GDM1 (cell line): Measurements from ENCODE around the gene ZZZ3.
"Not testable (repeated sequence)": the region's sequence is repeated elsewhere in the genome, so short reads cannot be mapped to it uniquely, and the experiment has no call there.

Experiments used
- DNase-seq: peaks from one replicate; lab custom pipeline; 2025; lab: John Stamatoyannopoulos, UW

Gene ZZZ3

DNA sequence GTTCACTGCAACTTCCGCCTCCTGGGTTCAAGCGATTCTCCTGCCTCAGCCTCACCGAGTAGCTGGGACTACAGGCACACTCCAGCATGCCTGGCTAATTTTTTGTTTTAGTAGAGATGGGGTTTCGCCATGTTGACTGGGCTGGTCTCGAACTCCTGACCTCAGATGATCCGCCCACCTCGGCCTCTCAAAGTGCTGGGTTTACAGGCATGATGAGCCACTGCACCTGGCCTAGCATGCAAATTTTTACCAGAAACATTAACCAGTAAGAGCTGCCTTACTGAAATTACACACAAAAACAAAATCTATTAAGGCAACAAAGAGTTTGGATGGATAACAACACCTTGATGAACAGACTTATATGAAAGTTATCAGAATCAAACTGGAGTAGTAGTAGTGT is 12.1 kb downstream of the ZZZ3 start:
- no peak for DNase-seq

DNA sequence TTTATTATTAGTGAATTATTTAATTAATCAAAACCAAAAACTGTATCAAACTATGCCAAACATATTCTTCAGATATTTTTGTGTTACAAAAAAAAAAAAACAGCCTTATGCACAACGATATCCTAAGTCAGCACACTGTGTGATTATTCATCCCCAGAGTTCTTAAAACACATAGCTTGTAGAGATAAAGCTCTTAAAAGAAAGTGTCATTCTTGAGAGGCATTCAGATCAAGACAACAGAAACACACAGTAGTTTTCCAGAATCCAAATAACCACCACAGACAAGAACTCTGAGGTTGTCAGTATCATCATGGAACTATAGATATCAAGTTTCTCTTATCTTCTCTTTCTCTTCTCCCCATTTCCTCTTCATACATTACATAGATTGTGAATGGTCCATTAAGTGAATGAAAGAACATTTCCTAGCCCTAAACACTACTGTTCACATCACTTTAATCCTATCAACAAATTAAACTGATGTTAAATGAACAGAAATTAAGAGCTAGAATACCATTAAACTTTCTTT is 13.5 kb downstream of the ZZZ3 start:
- DNase-seq: no peak

DNA sequence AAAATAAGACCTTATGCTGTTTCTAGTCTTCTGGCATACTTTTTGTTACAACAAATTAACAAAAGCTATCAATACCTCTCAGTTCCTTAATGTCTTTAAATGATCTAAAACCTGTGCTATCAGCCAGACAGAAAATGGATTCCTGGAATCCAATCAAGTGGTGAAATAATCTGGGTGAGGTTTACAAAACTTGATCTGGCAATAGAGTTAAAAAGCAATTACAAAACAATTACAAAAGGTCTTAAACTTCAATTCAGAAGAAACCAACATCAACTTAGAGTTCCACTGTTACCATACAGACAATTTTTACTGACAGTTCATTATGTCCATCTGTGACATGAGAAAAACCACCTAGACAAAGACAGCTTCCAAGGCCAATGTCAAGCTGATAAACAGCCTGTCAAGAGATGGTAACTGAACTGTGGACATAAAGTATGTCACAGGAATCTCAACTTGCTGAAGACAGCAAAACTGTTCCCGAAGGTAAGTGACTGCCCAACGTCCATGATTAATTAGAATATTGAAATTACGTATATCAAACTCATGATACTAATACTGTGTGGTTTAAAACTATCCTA is 17.4 kb downstream of the ZZZ3 start:
- no peak for DNase-seq

DNA sequence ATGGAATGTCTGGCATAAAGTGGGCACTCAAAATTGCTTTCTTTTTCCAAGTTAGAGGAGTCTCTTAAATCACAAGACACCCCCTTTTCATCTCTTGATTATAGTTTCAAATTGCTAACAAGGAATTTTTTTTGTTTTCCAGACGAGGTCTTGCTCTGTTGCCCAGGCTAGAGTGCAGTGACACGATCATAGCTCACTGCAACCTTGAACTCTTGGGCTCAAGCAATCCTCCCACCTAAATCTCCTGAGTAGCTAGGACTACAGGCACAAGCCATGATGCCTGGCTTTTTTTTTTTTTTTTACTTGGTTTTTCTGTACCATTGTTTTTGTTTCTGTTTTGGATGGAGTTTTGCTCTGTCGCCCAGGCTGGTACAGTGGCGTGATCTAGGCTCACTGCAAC is 20.8 kb downstream of the ZZZ3 start:
- no peak for DNase-seq

DNA sequence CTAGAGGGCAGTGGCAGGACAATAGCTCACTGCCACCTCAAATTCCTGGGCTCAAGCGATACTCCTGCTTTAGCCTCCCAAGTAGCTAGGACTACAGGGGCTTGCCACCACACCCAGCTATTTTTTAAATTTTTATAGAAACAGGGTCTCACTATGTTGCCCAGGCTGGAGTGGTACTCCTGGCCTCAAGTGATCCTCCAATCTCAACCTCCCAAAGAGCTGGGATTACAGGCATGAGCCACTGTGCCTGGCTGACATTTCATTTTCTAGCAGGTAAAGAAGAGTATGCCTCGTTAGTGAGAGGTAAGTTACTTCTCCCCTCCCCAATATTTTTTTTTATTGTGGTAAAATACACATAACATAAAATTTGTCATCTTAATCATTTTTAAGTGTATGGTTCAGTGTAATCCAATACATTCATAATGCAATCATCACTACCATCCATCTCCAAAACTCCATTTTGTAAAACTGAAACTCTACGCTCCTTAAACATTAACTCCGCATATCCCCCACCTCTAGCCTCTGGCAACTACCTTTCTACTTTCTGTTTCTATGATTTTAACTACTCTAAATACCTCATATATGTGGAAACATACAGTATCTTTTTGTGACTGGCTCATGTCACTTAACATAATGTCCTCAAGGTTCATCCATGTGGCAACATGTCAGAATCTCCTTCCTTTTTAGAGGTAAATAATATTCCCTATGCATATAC is 22.4 kb downstream of the ZZZ3 start:
- no peak for DNase-seq

DNA sequence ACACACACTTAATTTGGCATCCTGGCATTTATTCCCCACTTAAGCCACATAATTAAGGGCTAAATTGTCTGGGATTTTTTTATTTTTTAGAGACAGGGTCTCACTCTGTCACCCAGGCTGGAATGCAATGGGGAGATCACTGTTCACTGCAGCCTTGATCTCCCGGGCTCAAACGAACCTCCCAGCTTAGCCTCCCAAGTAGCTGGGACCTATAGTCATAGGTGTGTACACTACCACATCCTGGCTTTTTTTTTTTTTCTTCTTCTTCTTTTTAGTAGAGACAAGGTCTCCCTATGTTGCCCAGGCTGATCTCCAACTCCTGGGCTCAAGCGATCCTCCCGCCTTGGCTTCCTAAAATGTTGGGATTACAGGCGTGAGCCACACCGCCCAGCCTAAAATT is 24.2 kb downstream of the ZZZ3 start:
- no peak for DNase-seq

DNA sequence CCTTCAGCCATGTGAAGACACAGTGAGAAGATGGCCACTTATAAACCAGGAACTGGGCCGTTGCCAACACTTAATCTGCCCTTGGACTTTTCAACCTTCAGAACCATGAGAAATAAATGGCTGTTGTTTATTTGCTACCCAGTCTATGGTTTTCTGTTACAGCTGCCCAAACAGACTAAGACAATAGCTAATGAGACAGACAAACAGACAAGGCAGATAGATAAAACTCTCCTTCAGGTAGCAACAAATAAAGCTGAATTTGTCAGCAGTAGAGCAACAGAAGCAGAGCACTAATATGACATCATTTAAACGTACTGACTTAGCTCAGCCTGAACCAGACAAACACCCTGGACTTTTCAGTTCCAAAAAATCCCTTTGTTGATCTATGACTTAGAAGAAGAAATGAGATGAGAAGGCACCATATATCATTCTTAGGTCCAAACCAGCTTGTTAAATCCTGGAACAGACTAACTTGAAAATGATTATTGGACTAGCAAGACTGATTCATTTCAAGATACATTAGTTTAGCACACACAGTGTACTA is 27.0 kb downstream of the ZZZ3 start:
- no peak for DNase-seq

DNA sequence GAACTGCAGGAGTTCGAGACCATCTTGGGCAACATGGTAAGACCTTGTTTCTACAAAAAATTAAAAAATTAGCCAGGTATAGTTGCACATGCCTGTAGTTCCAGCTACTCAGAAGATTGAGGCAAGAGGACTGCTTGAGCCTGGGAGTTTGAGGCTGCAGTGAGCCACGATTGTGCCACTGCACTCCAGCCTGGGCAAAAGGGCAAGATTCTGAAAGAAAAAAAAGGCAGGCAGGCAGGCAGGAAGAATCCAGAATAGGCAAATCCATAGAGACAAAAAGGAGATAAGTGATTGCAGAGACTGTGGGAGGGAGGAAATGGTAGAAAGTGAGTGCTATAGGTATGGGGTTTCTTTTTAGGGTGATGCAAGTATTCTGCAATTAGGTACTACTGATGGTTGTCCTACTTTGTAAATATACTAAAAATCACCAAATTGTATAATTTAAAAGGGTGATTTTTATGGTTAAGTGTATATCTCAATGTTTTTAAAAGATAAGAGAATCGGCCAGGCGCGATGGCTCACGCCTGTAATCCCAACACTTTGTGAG is 29.4 kb downstream of the ZZZ3 start:
- DNase-seq: no peak

DNA sequence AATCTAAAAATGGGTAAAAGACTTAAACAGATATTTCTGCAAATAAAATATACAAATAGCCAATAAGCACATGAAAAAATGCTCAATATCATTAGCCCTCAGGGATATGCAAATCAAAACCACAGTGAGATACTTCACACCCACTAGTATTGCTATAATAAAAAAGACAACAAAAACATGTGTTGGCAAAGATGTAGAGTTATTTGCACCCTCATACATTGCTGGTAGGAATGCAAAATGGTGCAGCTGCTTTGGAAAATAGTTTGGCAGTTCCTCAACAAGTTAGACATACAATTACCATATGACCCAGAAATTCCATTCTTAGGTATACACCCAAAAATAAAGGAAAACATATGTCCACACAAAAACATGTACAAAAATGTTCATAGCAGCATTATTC is 30.2 kb downstream of the ZZZ3 start:
- DNase-seq: no peak

DNA sequence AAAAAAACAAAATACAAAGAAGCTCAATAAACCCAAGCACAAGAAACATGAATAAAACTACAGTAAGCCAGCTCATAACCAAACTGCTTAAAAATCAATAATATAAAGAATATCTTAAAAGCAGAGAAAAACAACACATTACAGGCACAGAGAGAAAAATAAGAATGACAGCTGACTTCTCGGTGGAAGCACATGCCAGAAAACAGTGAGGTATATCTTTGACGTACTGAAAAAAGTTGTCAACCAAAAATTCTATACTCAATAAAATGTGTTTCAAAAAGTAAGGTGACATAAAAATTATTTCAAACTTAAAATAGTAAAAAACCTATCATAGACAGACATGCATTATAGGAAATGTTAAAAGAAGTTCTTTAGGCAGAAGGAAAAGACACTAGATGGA is 33.3 kb downstream of the ZZZ3 start:
- DNase-seq: no peak

DNA sequence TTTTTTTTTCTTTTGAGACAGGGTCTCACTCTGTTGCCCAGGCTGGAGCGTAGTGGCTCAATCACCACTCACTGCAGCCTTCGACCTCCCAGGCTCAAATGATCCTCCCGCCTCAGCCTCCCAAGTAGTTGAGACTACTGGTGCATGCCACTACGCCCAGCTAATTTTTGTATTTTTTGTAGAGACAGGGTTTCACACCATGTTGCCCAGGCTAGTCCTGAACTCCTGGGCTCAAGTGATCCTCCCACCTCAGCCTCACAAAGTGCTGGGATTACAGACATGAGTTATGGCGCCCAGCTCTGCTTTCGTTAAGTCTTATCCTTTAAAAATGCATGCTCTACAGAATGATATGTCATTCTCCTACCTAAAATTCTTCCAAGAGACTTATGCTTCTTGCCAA is 36.2 kb downstream of the ZZZ3 start:
- not testable (repeated sequence) for DNase-seq

DNA sequence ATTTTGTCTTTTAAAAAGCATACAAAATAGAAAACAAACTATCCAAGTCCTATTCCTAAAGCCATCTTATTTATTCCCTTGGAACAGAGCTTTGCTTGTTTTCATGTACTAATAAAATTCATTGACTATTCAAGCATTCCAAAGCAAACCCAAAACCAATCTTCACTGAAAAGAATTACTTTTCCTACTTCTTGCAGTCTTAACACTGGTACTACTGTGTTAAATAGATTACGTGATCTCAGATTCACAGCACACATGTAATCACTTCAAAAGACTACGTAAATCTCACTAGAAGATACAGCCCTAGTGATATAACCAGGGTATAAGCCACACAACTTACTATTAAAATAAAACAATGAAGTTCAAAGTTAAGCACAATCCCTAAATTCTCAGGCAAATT is 39.0 kb downstream of the ZZZ3 start:
- no peak for DNase-seq

DNA sequence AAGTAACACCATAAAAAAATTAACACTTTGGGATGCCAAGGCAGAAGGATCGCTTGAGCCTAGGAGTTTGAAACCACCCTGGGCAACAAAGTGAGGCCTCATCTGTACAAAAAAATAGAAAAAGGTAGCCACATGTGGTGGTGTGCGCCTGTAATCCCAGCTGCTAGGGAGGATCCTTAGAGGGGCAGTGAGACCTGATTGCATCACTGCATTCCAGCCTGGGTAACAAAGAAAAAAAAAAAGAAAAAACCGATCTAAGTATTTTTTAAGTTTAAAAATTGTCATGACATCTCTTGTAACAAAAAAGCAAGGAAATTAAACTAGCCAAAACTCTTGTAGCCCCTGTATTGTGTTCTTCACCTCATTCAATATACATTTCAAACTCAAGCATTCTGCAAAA is 39.5 kb downstream of the ZZZ3 start:
- DNase-seq: no peak

DNA sequence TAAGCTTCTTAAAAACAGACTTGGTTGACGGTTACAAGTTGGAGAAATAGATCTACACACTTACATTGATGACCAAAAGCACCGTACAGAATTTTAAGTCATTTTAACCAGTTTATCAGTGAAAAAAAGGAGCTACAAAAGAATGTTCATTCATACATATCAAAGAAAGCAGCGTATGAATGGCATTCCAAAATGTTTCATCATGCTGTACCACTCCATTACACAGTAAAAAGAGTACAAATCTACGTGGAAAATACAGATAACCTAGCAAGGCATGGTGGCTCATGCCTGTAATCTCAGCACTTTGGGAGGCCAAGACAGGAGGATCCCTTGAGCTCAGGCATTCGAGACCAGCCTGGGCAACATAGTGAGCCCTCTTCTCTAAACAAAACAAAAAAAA is 40.3 kb downstream of the ZZZ3 start:
- DNase-seq: no peak

DNA sequence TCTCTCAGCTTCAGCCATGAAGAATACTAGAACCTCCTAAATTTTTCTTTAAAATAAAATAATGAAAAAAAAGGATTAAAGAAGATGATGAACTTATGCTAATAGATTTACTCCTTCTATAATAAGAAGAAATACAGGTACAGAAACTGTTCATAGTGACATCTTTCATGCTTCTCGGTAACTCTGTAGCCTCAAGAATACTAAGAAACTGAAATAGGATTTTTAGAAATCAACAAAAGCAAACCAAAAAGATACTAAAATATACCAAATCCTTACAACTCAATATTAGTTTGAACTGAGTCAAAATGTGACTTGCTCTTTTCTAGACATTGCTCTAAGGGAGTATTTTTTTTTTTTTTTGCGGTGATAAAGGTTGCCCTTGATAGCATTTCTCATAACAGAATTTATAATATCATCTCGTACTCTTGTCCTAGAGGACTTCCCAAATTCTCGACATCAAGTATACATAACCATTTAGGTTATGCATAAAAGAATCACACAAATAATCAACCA is 42.8 kb downstream of the ZZZ3 start:
- DNase-seq: no peak

DNA sequence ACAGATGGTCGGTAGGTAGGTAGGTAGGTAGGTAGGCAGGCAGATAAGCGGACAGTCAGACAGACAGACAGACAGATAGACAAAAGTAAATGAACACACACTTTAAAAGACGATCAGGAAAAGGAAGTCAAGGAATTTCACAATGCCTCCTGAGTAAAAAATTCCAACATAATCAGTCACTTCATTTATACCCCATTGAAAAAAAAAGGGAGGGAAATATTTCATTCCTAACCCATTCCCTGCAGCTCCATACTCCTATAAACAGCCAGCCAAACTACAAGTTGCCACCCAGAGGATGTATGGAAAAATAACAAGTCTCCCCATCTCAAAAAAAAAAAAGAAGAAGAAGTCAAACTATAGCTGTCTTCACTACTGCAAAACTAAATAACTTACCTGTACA is 43.4 kb downstream of the ZZZ3 start:
- DNase-seq: no peak

DNA sequence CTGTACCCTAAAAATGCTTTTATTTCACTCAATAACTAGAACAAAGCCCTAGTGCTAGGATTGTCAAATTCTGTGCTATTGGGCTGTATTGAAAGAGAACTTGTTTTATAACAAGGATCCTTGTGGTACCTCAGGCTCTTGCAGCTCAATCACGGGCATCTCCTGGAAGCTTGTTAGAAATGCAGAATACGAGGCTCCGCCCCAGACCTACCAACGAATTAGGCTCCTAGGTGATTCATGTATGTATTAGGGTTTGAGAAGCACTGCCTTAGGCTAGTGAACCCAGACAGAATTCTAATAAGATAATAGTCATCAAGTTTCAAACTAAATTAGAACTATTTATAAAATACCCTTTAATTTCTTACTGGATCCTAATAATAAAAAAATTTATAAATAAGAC is 45.6 kb downstream of the ZZZ3 start:
- no peak for DNase-seq
